Metanephros (tissue), 1 donor: Measurements from ENCODE around the gene OR6C74. TPM values are rescaled to one million over a fixed set of nuclear protein-coding genes. Genes with fewer than 3 reads are reported as not detected.

Experiments
- total RNA-seq: library from RNA; depleted of rRNA; stranded (reverse); fragments of >200 nt; gene quantifications from one replicate; pipeline ENCODE4 v1.2.3, GENCODE V29; 2014

Gene OR6C74
- not detected for total RNA-seq

GRCh38 chr12:55244309-55244708, at the start of gene OR6C74:
TSS of gene OR6C74 (plus strand) at chr12:55244609. CDS start at chr12:55247288, 2,679 bp downstream.

DNA sequence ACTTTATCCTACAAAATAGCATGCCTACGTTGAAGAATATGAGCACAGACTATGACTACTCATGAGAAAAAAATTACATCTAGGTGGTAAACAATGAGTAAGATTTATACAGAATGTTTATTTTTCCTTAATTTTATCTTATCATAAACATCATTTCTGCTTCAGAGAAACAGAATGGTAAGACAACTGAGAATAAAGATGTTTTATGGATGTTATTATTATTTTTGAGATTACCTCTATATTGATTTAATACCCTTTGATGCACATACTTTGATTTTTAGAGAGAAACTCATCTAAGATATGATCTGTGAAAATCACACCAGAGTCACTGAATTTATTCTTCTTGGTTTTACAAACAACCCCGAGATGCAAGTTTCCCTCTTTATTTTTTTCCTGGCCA, 23.7 kb upstream of the OR6C74 start, which contains the start of gene OR10A7:
Gene OR10A7, plus strand, starts transcription at position 301 of the 400 bp plus-strand sequence. Its CDS starts 0 bp downstream, at position 301.

Other genes starting within 250 kb of the OR6C74 start
- gene NEUROD4, start 224.6 kb upstream of the OR6C74 start, total RNA-seq = not detected
- gene OR9K2, start 118.2 kb upstream of the OR6C74 start, total RNA-seq = not detected
- not detected for gene OR10A7, start 23.6 kb upstream of the OR6C74 start, total RNA-seq
- gene OR6C6, start 52.0 kb downstream of the OR6C74 start, total RNA-seq = not detected
- gene OR6C1, start 69.7 kb downstream of the OR6C74 start, total RNA-seq = not detected
- not detected for gene OR6C3, start 86.1 kb downstream of the OR6C74 start, total RNA-seq
- not detected for gene OR6C75, start 118.4 kb downstream of the OR6C74 start, total RNA-seq
- not detected for gene OR6C65, start 155.9 kb downstream of the OR6C74 start, total RNA-seq
- gene OR6C76, start 181.6 kb downstream of the OR6C74 start, total RNA-seq = not detected
- gene OR6C2, start 199.5 kb downstream of the OR6C74 start, total RNA-seq = not detected
- gene OR6C70, start 225.5 kb downstream of the OR6C74 start, total RNA-seq = not detected
- gene OR6C68, start 247.8 kb downstream of the OR6C74 start, total RNA-seq = not detected